Embryonic facial prominence (tissue), 1 donor: ENCODE measurements around the gene TRABD2A.

ENCODE experiments used
- DNase-seq: peaks from one replicate; pipeline ENCODE4 v3.0.0-alpha.2; 2016; ENCODE audit errors: extremely low spot score

Gene TRABD2A

DNA sequence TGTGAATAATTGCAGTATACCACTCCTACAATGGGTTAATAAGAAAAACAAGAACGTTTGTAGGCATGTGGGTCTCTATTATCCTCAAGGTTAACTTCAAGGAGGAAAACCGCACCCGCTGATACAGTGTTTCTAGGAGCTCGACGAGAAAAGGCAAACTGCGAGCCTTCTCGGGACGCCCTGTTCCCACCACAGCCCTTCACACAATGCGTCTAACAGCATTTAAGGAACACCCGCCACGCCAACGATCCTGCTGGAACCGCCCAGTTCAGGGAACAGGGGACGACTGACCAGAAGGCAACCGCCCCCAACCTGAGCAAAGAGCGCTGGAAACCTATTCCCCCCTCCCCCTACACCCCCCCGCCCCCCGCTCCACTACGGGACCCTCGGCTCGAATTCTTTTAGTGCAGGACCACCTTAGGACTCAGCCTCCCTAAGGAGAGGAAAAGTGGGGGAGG is 23.9 kb upstream of the TRABD2A start:
- DNase-seq = no peak

DNA sequence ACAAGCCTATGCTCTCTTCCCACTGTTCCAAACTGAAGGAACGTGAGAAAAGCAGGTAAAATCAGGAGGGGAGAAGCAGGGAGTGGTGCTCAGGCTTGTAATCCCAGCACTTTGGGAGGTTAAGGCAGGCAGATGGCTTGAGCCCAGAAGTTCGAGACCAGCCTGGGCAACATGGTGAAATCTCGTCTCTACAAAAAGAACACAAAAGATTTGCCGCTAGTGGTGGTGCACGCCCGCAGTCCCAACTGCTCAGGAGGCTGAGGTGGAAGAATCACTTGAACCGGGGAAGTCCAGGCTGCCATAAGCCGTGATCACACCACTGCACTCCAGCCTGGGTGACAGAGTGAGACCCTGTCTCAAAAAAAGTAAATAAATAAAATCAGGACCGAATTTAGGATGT is 23.3 kb upstream of the TRABD2A start:
- DNase-seq = no peak

DNA sequence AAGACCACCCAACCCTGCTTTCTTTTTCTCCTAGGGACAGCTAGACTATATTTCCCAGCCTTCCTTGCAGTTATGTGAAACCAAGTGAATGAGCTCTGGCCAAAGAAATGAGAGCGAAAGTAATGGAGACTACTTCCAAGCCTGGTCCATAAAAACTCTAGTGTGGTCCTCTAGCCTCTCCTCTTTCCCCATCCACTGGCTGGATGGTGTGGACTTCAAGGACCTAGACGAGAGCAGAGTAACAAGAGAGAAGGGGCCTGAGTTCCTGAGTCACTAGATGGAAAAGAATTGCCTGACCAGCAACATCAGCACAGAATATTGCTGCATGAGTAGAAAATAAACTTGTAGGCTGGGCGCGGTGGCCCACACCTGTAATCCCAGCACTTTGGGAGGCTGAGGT is 21.6 kb upstream of the TRABD2A start:
- DNase-seq = no peak

- DNase-seq = no peak
These were observed 20.8 kb upstream of the TRABD2A start for GRCh38 chr2:84901593-84902120.

DNA sequence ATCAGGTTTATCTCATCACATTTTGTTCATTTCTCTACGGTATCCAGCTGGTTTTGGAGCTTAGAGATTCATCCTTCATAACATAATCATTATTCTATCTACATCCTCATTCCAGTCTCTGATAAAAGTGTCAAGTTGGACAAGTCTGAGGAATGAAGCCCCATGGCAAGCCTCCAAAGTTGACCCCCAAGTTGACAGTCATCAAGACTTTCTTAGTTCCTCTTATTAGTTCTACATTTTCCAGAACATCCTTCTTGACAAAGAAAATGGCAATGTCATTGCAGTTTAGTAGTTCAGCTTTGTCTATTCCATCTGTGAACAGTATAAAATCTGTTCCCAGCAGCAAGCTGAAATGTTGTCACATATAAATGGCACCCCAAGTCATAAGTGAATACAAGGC is 20.1 kb upstream of the TRABD2A start:
- no peak for DNase-seq

DNA sequence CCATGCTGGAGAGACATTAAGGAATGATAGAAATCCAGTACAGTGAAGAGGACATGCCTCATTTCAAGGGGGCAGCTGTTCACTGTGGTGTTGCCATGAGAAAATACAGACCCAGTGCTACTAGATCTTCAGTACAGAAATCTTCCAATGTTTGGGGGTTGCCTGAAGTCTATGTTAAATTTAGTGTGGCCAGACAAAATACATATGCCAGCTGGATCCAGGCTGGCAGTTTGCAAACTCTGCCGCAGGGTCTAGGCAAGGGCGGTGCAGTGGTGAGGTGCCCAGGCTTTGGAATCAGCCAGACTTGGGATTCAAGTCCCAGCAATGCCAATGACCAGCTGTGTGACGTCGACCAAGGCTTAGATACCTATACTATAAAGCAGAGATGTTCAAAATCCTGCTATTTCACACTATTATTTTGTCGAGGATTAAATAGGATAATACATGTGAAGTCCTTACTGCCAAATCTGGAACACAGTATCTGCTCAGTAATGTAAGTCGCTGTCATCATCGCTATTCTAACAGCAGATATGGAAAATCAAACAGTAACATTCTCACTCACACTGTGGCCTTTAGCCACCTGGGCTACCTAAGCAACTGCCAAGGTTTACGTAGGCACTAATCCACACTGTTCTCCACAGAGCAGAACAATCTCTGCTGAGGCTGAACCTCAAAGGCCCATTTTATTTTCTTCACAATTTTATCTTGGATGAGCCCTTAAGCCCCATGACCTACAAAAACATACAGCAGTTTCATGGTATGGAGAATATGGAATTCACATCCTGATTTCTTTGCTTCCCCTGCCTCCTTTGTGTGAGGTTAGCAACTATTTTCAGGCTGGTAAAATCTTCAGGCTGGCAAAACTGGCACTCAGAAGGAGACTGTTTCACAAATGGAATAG is 18.7 kb upstream of the TRABD2A start:
- no peak for DNase-seq

GRCh38 chr2:84897773-84898172 is 16.9 kb upstream of the TRABD2A start:
- DNase-seq = no peak

GRCh38 chr2:84896567-84896966 is 15.7 kb upstream of the TRABD2A start:
- no peak for DNase-seq

GRCh38 chr2:84894758-84895520 is 14.1 kb upstream of the TRABD2A start:
- DNase-seq = no peak

- DNase-seq = no peak
These were observed 13.3 kb upstream of the TRABD2A start for GRCh38 chr2:84894131-84894586.

GRCh38 chr2:84891355-84892010 is 10.6 kb upstream of the TRABD2A start:
- no peak for DNase-seq

GRCh38 chr2:84889332-84889731 is 8.4 kb upstream of the TRABD2A start:
- DNase-seq = no peak

DNA sequence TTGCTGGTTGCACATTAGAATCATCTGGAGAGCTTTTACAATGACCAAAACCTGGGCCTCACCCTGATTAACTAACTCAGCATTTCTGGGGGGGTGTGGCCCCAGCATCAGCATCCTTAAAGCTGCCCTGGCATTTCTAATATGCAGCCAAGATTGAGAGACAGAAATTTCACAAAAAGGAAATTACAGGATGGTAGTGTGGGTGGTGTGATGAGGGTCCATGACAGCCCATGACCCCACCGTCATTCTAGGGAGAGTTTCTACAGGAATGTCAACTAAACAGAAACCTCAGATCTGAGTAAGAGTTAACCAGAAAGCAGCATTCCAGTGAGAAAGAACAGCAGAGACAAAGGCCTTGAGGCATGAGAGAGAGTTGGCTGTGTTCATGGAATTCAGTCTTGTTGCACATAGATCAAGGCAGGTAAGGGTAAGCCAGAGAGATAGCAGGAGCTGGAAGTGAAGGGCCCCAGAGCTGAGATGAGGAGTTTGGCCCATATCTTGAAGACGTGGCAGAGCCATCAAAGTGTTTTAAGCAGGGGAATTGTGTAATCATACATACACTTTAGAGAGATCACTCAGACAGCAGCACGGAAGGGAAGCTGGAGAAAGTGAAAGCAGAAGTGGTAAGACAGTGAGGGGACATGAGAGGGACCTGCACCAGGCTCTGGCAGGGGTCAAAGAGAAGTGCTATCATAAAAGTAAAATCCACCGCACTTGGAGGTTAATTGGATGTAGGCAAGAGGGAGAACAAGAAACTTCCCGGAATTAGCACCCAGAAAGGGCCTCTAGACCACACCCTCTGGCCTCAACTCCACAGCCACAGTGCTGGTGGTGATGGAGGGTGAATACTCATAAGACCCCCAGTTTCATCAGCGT is 7.8 kb upstream of the TRABD2A start:
- DNase-seq = no peak

DNA sequence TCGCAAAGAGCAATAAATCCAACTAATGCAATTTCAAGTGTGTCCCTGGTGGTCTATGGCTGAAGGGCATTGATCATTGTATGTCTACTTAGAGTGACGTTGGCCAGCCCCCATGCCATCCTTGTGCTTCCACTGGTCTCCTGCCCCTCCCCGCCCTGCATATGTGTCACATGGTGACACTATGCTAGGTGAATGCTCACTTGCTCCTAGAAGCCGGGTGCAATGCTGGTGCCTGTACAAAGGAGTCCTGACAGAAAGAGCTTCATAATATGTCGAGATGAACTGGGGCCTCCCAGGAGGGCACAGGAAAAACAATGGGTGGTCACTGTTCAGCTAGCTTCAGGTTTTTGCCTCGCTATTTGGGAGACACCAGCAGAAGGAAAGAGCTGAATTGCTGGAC is 5.9 kb upstream of the TRABD2A start:
- DNase-seq = no peak

DNA sequence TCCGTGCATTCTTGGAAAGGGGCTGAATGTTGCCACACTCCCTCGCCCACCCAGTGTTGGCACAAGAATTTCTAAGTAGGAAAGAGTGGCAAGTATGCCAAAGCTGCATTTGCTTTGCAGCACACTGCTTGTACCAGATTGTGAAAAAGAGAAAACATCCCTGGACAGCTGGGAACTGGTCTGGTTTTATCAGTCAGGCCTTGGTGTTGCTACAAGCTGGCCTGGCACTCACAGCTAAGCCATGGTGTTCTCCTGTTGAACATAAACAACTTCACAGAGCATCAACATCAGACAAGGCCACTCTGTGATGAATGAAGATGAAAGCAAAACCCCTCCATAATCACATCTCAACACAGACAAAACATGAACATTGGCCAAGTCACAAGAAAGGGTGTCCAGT is 4.2 kb upstream of the TRABD2A start:
- DNase-seq = no peak

DNA sequence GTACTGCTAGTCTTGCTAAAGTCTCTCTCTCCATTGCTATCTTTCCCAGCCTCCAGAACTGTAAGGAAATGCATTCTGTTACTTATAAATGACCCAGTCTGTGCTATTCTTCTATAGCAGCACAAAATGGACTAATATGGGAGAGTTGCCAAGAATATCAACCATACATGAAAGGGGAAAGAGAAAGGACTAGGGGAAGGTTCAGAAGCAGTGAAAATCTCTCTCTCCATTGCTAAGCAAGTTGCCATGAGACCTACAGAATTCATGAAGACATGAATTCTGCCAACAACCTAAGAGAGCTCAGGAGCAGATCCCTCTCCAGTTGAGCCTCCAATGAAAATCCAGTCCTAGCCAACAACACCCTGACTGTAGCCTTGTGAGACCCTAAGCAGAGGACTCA is 3.6 kb upstream of the TRABD2A start:
- no peak for DNase-seq

GRCh38 chr2:84882775-84883550 is 2.1 kb upstream of the TRABD2A start:
- no peak for DNase-seq

- no peak for DNase-seq
These were observed 1.5 kb upstream of the TRABD2A start for GRCh38 chr2:84882414-84882738.

GRCh38 chr2:84881581-84882413 is 913 bp upstream of the TRABD2A start:
- no peak for DNase-seq

GRCh38 chr2:84880395-84880644 is 564 bp downstream of the TRABD2A start:
- DNase-seq = no peak
